Stomach (tissue), 4 donors: ENCODE data around the gene KAT7.

ENCODE experiments used
- POLR2A ChIP-seq, 4 donors: fragments of 450-650 bp; IDR thresholded peaks; one replicate each; pipeline ENCODE4 v1.6.1; 2016; ENCODE audit warnings: antibody characterized with exemption in 4 of 4, control low read depth in 2 of 4, mild to moderate bottlenecking in 1 of 4, moderate library complexity in 1 of 4
- TF ChIP-seq, protein P1 (sequence below), 7 experiments: fragments of 450-650 bp in 4 of 7; fragments of 200-600 bp in 3 of 7; sonication (generic) in 3 of 7; IDR thresholded peaks; one replicate each; pipeline ENCODE4 v1.5.1; 2016 to 2019; ENCODE audit warnings: antibody characterized with exemption in 7 of 7, control low read depth in 2 of 7, mild to moderate bottlenecking in 1 of 7

DNA sequence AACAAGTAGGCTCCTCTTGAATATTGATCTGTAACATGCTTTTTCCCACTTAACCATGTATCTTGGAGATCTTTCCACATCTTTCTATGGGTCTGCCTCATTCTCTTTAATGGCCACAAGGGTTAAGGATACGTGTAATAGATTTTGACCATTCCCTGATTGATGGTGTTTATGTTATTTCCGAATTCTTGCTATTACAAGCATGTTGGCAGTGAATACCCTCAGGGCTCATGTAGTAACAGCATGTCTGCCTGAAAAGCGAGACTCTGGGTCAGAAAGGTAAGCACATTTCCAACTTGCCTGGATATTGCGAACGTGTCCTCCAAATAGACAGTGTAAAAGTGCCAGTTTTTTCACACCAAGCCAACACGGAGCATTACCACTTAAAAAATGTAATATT, 54.4 kb downstream of the KAT7 start:
- TF ChIP-seq, protein P1, sequence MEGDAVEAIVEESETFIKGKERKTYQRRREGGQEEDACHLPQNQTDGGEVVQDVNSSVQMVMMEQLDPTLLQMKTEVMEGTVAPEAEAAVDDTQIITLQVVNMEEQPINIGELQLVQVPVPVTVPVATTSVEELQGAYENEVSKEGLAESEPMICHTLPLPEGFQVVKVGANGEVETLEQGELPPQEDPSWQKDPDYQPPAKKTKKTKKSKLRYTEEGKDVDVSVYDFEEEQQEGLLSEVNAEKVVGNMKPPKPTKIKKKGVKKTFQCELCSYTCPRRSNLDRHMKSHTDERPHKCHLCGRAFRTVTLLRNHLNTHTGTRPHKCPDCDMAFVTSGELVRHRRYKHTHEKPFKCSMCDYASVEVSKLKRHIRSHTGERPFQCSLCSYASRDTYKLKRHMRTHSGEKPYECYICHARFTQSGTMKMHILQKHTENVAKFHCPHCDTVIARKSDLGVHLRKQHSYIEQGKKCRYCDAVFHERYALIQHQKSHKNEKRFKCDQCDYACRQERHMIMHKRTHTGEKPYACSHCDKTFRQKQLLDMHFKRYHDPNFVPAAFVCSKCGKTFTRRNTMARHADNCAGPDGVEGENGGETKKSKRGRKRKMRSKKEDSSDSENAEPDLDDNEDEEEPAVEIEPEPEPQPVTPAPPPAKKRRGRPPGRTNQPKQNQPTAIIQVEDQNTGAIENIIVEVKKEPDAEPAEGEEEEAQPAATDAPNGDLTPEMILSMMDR (IDR thresholded peaks at IDR 0.05): no peak
- TF ChIP-seq POLR2A (IDR thresholded peaks at IDR 0.05): no peak
